NCI-H146 treated with DMSO at 0.1 percent for 48 hours (cell line): Measurements from ENCODE around the gene RGS12.
A peak's percentile ranks its signal among the peaks of the same experiment; 100 is the strongest.

Experiments used
- DNase-seq: peaks from one replicate; lab custom pipeline; 2025; ENCODE audit not compliant: unreplicated experiment; lab: John Stamatoyannopoulos, UW

The RGS12 gene

GRCh38 chr4:3292571-3293400 is at the start of gene RGS12:
TSS of gene RGS12 (plus strand) at chr4:3293021. CDS start at chr4:3316171, 23,150 bp downstream.
- peak; percentile 72 for DNase-seq

GRCh38 chr4:3243136-3243780 is 49.6 kb upstream of the RGS12 start:
- DNase-seq: no peak

- DNase-seq: no peak
Measured at GRCh38 chr4:3244002-3244401, 48.8 kb upstream of the RGS12 start.

- DNase-seq: no peak
Measured at GRCh38 chr4:3244747-3245146, 48.1 kb upstream of the RGS12 start.

GRCh38 chr4:3245676-3246075 is 47.1 kb upstream of the RGS12 start:
- DNase-seq: no peak

- DNase-seq: no peak
Measured at GRCh38 chr4:3246458-3247398, 46.1 kb upstream of the RGS12 start.

- no peak for DNase-seq
Measured at GRCh38 chr4:3247399-3248177, 45.2 kb upstream of the RGS12 start.

GRCh38 chr4:3248178-3248480 is 44.7 kb upstream of the RGS12 start:
- no peak for DNase-seq

GRCh38 chr4:3248811-3249661 is 43.8 kb upstream of the RGS12 start, which contains the start of gene MSANTD1:
TSS of gene MSANTD1 (plus strand) at chr4:3249159. CDS start at chr4:3249223, 64 bp downstream.
- no peak for DNase-seq

GRCh38 chr4:3249711-3250437 is 42.9 kb upstream of the RGS12 start:
- DNase-seq: no peak

- DNase-seq: no peak
Measured at GRCh38 chr4:3250438-3250955, 42.3 kb upstream of the RGS12 start.

GRCh38 chr4:3250956-3251690 is 41.7 kb upstream of the RGS12 start:
- DNase-seq: no peak

GRCh38 chr4:3251691-3252479 is 40.9 kb upstream of the RGS12 start:
- DNase-seq: no peak

GRCh38 chr4:3252480-3252828 is 40.4 kb upstream of the RGS12 start:
- DNase-seq: no peak

GRCh38 chr4:3252831-3253641 is 39.8 kb upstream of the RGS12 start:
- no peak for DNase-seq

GRCh38 chr4:3253808-3254207 is 39.0 kb upstream of the RGS12 start:
- DNase-seq: no peak
